Muscle of leg (tissue), 11 donors: ENCODE measurements around the gene SPTBN4. TPM values are rescaled to one million over a fixed set of nuclear protein-coding genes. Genes with fewer than 3 reads are reported as not detected.
A peak's percentile ranks its signal among the peaks of the same experiment; 100 is the strongest.
"Not testable (repeated sequence)": the region's sequence is repeated elsewhere in the genome, so short reads cannot be mapped to it uniquely, and the experiment has no call there.

Experiments used
- DNase-seq: peaks from one replicate; pipeline ENCODE4 v3.0.0; 2013
- H3K27ac ChIP-seq: one replicate; pipeline ENCODE4 v1.5.1; 2013; ENCODE audit warnings: mild to moderate bottlenecking, low read length, control low read depth
- H3K27me3 ChIP-seq: one replicate; pipeline ENCODE4 v1.6.1; 2013; ENCODE audit warnings: low read length; ENCODE audit not compliant: control insufficient read depth, insufficient read depth
- H3K36me3 ChIP-seq: one replicate; pipeline ENCODE4 v1.6.1; 2013; ENCODE audit warnings: low read length; ENCODE audit not compliant: control insufficient read depth, insufficient read depth
- H3K4me1 ChIP-seq: one replicate; pipeline ENCODE4 v1.6.1; 2013; ENCODE audit warnings: low read length; ENCODE audit not compliant: control insufficient read depth, insufficient read depth
- H3K4me3 ChIP-seq: one replicate; pipeline ENCODE4 v1.5.1; 2013; ENCODE audit warnings: low read length, control low read depth
- H3K9me3 ChIP-seq: replicated peaks from 2 replicates; pipeline ENCODE4 v1.6.1; 2013; ENCODE audit warnings: low read depth, low read length; ENCODE audit not compliant: control insufficient read depth
- WGBS: methylation state at CpG from one replicate; pipeline ENCODE4 v1.1.5; 2013; ENCODE audit warnings: missing lambda C conversion rate; ENCODE audit not compliant: insufficient coverage; 5-methylcytosine and 5-hydroxymethylcytosine counted together
- polyA plus RNA-seq, 8 donors: library from polyadenylated mRNA; unstranded; fragments of 120-200 nt; gene quantifications; one replicate each; pipeline versions ENCODE4 v1.2.1 to v1.2.3, GENCODE V29; 2013; ENCODE audit warnings: inconsistent platforms in 1 of 8, low replicate concordance in 1 of 8; ENCODE audit not compliant: insufficient read length in 8 of 8, insufficient read depth in 1 of 8
- total RNA-seq: library from RNA; stranded (reverse); fragments of 120-200 nt; gene quantifications from one replicate; pipeline ENCODE4 v1.2.4, GENCODE V29; 2013

SPTBN4 gene
- total and polyA plus RNA-seq, 9 donors, result 0.23 to 0.73 (median 0.43) TPM

DNA sequence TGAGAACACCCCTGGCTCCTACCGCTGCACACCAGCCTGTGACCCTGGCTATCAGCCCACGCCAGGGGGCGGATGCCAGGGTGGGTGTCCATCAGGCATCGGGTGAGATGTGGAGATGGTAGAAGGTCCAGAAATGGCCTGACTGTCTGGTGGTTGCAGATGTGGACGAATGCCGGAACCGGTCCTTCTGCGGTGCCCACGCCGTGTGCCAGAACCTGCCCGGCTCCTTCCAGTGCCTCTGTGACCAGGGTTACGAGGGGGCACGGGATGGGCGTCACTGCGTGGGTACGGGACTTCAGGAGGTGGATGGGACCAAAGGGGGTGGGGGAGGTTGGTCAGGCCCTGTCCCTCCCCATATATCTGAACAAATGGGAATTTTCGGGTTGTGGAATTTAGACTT lies 150.1 kb downstream of the SPTBN4 start:
- WGBS, result 96% methylated on average over 13 of the region's 17 CpGs
- H3K4me3 ChIP-seq, result no peak overlapping the region
- H3K27me3 ChIP-seq, result peaks cover 11% of the 10 kb centered on the region
- DNase-seq, result peak; percentile 11
- peaks cover 11% of the 10 kb centered on the region for H3K4me1 ChIP-seq
- no peak overlapping the region for H3K27ac ChIP-seq
- H3K36me3 ChIP-seq, result peaks cover 44% of the 10 kb centered on the region
- H3K9me3 ChIP-seq, result no peaks in the 10 kb centered on the region

DNA sequence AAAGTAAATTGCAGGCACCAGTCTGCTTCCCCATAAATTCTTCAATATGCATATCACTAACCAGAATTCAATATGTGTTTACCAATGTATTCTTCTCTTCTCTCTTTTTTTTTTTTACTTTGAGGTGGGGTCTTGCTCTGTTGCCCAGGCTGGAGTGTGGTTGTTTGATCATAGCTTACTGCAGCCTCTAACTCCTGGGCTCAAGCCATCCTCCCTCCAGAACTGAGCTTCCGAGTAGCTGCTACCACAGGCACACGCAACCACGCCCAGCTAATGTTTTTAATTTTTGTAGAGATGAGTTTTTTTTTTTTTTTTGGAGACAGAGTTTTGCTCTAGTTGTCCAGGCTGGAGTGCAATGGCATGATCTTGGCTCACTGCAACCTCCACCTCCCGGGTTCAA lies 151.2 kb downstream of the SPTBN4 start:
- Histone ChIP-seq H3K27me3 (peaks cover 10% of the 10 kb centered on the region), H3K36me3 (peaks cover 44% of the 10 kb centered on the region), H3K9me3 (no peaks in the 10 kb centered on the region), H3K4me3 (no peak overlapping the region), H3K4me1 (peaks cover 11% of the 10 kb centered on the region), H3K27ac (no peak overlapping the region)
- no CpG with 5 or more reads among the region's 4 CpGs for WGBS
- DNase-seq, result no peak

DNA sequence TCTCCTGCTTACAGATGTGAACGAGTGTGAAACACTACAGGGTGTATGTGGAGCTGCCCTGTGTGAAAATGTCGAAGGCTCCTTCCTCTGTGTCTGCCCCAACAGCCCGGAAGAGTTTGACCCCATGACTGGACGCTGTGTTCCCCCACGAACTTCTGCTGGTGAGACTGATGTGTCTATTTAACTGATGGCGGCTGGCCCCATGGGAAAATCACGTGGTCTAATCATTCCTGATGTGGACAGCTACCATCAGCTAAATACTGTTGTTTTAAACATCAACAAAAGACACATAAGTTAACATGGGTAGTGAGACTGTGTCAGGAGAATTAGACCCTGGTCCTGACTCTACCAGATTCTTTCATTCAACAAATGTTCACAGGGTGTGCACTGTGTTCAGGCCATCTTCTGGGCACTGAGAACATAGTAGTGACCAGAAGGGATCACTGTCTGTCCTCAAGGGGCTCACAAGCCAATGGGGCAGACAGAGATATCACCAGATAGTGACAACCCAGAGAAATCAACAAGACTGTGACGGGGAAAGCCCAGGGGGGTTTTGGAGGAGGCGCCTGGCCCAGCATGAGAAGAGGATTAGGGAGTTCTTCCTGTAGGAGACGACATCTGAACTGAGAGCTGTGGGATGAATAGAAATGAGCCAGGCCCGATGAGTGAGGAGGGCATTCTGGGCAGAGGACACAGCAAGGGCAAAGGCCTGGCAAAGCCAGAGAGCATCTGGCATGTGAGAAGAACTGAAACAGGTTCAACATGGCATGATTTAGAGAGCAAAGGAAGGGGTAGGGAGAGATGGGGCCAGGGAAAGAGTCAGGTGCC lies 152.7 kb downstream of the SPTBN4 start:
- H3K4me1 ChIP-seq, result peaks cover 4% of the 10 kb centered on the region
- H3K4me3 ChIP-seq, result no peak overlapping the region
- 76% methylated on average over 8 of the region's 11 CpGs for WGBS
- H3K9me3 ChIP-seq, result no peaks in the 10 kb centered on the region
- DNase-seq, result no peak
- H3K36me3 ChIP-seq, result peaks cover 52% of the 10 kb centered on the region
- peaks cover 5% of the 10 kb centered on the region for H3K27me3 ChIP-seq
- no peak overlapping the region for H3K27ac ChIP-seq

DNA sequence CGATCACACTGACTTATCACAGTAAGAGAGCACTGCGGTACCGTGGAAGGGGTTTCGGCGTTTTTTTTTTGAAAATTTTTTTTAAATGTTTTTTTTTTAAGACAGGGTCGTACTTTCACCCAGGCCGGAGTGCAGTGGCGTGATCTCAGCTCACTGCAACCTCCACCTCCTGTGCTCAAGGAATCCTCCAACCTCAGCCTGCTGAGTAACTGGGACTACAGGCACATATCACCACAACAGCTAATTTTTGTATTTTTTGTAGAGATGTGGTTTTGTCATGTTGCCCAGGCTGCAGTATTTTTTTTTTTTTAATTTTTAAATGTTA lies 153.3 kb downstream of the SPTBN4 start:
- Histone ChIP-seq H3K27ac (no peak overlapping the region), H3K4me1 (no peaks in the 10 kb centered on the region), H3K27me3 (peaks cover 3% of the 10 kb centered on the region), H3K36me3 (peaks cover 52% of the 10 kb centered on the region), H3K4me3 (no peak overlapping the region), H3K9me3 (no peaks in the 10 kb centered on the region)
- DNase-seq, result no peak
- 80% methylated on average over 1 of the region's 8 CpGs for WGBS

DNA sequence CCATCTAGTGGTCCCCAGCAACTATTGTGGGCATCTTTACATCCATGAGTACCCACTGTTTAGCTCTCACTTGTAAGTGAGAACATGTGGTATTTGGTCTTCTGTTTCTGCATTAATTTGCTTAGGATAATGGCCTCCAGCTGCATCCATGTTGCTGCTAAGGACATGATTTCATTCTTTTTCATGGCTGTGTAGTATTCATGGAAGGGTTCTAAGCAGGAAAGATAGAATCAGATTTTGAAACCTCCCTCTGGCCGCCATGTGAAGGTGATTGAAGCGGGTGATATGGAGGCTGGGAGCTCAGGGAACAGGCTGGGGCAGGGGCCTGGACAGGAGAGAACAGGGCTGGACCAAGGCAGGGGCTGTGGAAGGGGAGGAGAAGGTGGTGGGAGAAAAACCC lies 154.5 kb downstream of the SPTBN4 start:
- DNase-seq, result no peak
- WGBS, result 97% methylated on average over 2 of the region's 2 CpGs
- H3K4me1 ChIP-seq, result no peaks in the 10 kb centered on the region
- H3K36me3 ChIP-seq, result peaks cover 60% of the 10 kb centered on the region
- no peaks in the 10 kb centered on the region for H3K9me3 ChIP-seq
- no peak overlapping the region for H3K4me3 ChIP-seq
- H3K27ac ChIP-seq, result no peak overlapping the region
- peaks cover 3% of the 10 kb centered on the region for H3K27me3 ChIP-seq

DNA sequence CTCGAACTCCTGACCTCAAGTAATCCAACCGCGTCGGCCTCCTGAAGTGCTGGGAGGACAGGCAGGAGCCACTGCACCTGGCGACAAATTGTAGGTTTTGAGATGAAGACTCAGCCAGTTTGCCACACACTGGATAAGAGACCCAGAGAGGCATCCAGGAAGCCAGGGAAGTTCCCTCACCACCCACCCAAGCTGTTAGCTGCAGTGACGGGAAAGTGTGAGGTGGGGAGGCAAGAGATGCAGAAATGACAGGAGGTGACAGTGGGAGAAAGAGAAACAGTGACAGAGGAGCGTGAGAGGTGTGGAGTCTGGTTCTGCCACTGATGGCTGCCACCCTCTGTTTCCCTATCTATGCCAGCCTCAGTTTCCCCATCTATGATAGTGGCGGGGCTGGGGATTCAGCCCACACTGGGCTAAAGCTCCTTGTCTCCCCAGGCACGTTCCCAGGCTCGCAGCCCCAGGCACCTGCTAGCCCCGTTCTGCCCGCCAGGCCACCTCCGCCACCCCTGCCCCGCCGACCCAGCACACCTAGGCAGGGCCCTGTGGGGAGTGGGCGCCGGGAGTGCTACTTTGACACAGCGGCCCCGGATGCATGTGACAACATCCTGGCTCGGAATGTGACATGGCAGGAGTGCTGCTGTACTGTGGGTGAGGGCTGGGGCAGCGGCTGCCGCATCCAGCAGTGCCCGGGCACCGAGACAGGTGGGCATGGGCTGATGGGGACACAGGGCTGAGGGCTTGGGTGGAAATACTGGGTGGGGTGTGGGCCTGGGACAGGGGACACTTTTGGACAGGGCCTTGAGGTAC lies 155.4 kb downstream of the SPTBN4 start:
- H3K36me3 ChIP-seq, result peaks cover 64% of the 10 kb centered on the region
- H3K27ac ChIP-seq, result no peak overlapping the region
- WGBS, result 95% methylated on average over 21 of the region's 24 CpGs
- no peak for DNase-seq
- no peaks in the 10 kb centered on the region for H3K9me3 ChIP-seq
- H3K27me3 ChIP-seq, result peaks cover 3% of the 10 kb centered on the region
- H3K4me1 ChIP-seq, result no peaks in the 10 kb centered on the region
- H3K4me3 ChIP-seq, result no peak overlapping the region

DNA sequence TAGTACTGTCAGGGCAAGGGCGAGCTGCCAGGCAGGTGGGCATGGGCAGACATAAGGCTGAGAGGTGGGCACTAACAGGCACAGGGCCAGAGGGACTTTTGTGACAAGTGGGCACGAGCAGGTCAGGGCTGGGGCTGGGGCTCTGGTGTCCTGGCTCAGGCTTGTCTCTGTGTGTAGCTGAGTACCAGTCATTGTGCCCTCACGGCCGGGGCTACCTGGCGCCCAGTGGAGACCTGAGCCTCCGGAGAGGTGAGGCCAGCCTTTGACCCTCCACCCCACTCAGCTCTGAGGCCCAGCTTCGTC lies 155.9 kb downstream of the SPTBN4 start:
- WGBS, result 83% methylated on average over 7 of the region's 7 CpGs
- no peaks in the 10 kb centered on the region for H3K4me1 ChIP-seq
- H3K27me3 ChIP-seq, result peaks cover 3% of the 10 kb centered on the region
- no peaks in the 10 kb centered on the region for H3K9me3 ChIP-seq
- no peak overlapping the region for H3K4me3 ChIP-seq
- peaks cover 70% of the 10 kb centered on the region for H3K36me3 ChIP-seq
- no peak overlapping the region for H3K27ac ChIP-seq
- DNase-seq, result no peak

DNA sequence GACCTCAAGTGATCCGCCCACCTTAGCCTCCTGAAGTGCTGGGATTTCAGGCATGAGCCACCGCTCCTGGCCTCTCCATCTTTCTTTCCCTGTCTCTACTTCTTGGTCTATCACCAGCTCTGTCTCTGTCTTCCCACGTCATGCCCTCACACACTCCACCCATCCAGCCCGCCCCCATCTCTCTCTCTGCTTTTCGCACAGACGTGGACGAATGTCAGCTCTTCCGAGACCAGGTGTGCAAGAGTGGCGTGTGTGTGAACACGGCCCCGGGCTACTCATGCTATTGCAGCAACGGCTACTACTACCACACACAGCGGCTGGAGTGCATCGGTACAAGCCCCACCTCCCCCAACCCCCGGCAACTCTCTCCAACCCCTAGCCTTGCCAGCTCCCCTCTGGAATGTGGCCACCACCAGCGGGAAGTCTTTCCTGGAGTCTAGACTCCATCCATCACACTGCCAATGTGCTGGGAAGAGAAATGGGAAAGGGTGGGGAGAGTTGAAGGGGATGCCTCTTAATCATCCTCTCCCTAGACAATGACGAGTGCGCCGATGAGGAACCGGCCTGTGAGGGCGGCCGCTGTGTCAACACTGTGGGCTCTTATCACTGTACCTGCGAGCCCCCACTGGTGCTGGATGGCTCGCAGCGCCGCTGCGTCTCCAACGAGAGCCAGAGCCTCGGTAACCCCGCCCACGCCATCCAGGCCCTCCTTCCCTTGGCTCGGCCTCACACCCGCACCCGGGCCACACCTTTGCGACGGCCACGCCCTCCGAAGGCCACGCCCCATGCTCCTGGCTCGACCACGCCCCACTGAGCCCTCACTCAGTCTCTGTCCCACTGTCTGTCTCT lies 156.8 kb downstream of the SPTBN4 start:
- Histone ChIP-seq H3K4me1 (no peaks in the 10 kb centered on the region), H3K27me3 (peaks cover 3% of the 10 kb centered on the region), H3K27ac (no peak overlapping the region), H3K4me3 (no peak overlapping the region), H3K36me3 (peaks cover 69% of the 10 kb centered on the region), H3K9me3 (no peaks in the 10 kb centered on the region)
- WGBS, result 49% methylated on average over 33 of the region's 41 CpGs
- no peak for DNase-seq

DNA sequence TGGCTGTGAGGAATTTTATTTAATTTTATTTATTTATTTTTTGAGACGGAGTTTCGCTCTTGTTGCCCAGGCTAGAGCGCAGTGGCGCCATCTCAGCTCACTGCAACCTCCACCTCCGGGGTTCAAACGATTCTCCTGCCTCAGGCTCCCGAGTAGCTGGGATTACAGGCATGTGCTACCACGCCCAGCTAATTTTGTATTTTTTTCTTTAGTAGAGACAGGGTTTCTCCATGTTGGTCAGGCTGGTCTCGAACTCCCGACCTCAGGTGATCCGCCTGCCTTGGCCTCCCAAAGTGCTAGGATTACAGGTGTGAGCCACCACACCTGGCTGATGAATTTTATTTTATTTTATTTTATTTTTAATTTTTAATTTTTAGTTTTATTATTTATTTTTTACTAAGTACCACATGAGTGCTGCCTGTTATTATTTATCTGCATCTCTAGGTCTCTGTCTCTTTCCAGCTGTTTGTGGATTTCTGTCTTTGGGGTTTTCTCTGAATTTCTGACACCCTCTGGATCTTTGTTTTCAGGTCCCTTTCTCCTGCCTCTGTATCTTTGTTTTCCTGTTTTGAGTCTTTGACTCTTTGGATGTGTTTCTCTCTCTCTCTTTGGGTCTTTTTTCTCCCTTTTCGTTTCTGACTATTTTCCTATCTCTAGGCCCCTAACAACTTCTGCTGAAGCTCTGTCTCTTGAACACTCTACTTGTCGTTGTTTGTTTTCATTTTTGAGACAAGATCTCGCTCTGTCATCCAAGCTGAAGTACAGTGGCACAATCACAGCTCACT lies 157.8 kb downstream of the SPTBN4 start:
- not testable (repeated sequence) for H3K9me3 ChIP-seq, H3K4me3 ChIP-seq, H3K4me1 ChIP-seq, H3K27me3 ChIP-seq, DNase-seq, H3K27ac ChIP-seq
- H3K36me3 ChIP-seq, result peaks cover 60% of the 10 kb centered on the region
- 100% methylated on average over 2 of the region's 14 CpGs for WGBS
